Parathyroid adenoma (tissue), 2 donors: ENCODE measurements around the gene LHX2.

Source experiments
- H2AFZ ChIP-seq: fragments of 300-600 bp; sonication (generic); one replicate; pipeline ENCODE4 v1.7.0; 2017; ENCODE audit warnings: antibody characterized with exemption, mild to moderate bottlenecking
- H3K27ac ChIP-seq: fragments of 300-600 bp; sonication (generic); one replicate; pipeline ENCODE4 v1.7.0; 2017
- H3K27me3 ChIP-seq: fragments of 300-600 bp; sonication (generic); one replicate; pipeline ENCODE4 v1.7.0; 2017; ENCODE audit warnings: low read length; ENCODE audit not compliant: control insufficient read depth, insufficient read depth
- H3K36me3 ChIP-seq: fragments of 300-600 bp; sonication (generic); one replicate; pipeline ENCODE4 v1.7.0; 2017; ENCODE audit warnings: low read length; ENCODE audit not compliant: control insufficient read depth, insufficient read depth
- H3K4me1 ChIP-seq: fragments of 300-600 bp; sonication (generic); one replicate; pipeline ENCODE4 v1.7.0; 2017; ENCODE audit warnings: control low read depth
- H3K4me2 ChIP-seq: fragments of 300-600 bp; sonication (generic); one replicate; pipeline ENCODE4 v1.7.0; 2017; ENCODE audit warnings: low read length
- H3K4me3 ChIP-seq: fragments of 300-600 bp; sonication (generic); one replicate; pipeline ENCODE4 v1.7.0; 2017; ENCODE audit warnings: low read depth, low read length
- H3K79me2 ChIP-seq: fragments of 300-600 bp; sonication (generic); one replicate; pipeline ENCODE4 v1.7.0; 2017; ENCODE audit warnings: control low read depth
- H3K9ac ChIP-seq: fragments of 300-600 bp; sonication (generic); one replicate; pipeline ENCODE4 v1.7.0; 2017; ENCODE audit warnings: mild to moderate bottlenecking
- H3K9me3 ChIP-seq: fragments of 300-600 bp; sonication (generic); one replicate; pipeline ENCODE4 v1.7.0; 2017; ENCODE audit warnings: low read length; ENCODE audit not compliant: control insufficient read depth
- TF ChIP-seq, protein P1 (sequence below): fragments of 300-600 bp; sonication (generic); IDR thresholded peaks from one replicate; pipeline ENCODE4 v1.7.0; 2017; ENCODE audit warnings: antibody characterized with exemption, mild to moderate bottlenecking
- donor health status: primary hyperparathyroidism.

Gene LHX2

DNA sequence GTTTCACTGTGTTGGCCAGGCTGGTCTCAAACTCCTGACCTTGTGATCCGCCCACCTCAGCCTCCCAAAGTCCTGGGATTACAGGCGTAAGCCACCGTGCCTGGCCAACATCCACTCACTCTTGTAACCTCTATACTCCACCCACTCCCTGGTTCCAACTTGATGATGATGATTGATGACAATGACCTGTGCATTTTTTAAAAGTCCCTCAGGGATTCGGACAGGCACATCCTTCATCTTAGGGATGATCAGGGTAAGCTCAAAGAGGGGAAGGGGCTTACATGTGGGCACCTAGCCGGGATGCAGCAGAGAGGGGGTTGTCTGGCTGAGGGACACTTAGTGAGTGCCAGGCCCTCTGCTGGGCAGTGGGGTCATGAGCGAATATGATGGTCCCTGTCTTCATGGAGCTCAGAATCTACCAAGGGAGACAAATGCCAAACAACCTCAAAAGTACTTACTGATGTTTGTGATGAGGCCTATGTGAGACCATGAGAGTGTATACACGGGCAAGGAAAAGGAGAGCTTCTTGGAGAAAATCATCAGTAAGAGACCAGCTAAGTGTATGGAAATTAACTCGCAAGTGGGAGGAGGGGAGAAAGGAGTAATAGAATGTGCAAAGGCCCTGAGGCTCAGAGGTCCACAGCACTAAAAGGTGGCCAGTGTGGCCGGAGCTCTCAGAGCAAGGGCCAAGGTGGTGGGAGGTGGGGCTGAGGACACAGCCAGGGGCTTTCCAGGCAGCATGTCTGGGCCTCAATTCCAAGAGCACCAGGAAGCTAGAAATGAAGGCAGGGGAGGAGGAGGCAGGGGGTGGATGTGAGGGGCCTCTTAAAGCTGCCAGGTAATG is 27.4 kb downstream of the LHX2 start:
- TF ChIP-seq, protein P1, sequence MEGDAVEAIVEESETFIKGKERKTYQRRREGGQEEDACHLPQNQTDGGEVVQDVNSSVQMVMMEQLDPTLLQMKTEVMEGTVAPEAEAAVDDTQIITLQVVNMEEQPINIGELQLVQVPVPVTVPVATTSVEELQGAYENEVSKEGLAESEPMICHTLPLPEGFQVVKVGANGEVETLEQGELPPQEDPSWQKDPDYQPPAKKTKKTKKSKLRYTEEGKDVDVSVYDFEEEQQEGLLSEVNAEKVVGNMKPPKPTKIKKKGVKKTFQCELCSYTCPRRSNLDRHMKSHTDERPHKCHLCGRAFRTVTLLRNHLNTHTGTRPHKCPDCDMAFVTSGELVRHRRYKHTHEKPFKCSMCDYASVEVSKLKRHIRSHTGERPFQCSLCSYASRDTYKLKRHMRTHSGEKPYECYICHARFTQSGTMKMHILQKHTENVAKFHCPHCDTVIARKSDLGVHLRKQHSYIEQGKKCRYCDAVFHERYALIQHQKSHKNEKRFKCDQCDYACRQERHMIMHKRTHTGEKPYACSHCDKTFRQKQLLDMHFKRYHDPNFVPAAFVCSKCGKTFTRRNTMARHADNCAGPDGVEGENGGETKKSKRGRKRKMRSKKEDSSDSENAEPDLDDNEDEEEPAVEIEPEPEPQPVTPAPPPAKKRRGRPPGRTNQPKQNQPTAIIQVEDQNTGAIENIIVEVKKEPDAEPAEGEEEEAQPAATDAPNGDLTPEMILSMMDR: no peak
- no peak overlapping the region for H3K9ac ChIP-seq
- no peak overlapping the region for H3K27ac ChIP-seq
- H3K9me3 ChIP-seq: no peaks in the 10 kb centered on the region
- no peaks in the 10 kb centered on the region for H3K36me3 ChIP-seq
- no peak overlapping the region for H3K4me3 ChIP-seq
- no peaks in the 10 kb centered on the region for H3K4me1 ChIP-seq
- H3K4me2 ChIP-seq: no peak overlapping the region
- H3K27me3 ChIP-seq: peaks cover 4% of the 10 kb centered on the region
- H3K79me2 ChIP-seq: no peaks in the 10 kb centered on the region
- H2AFZ ChIP-seq: no peak overlapping the region

DNA sequence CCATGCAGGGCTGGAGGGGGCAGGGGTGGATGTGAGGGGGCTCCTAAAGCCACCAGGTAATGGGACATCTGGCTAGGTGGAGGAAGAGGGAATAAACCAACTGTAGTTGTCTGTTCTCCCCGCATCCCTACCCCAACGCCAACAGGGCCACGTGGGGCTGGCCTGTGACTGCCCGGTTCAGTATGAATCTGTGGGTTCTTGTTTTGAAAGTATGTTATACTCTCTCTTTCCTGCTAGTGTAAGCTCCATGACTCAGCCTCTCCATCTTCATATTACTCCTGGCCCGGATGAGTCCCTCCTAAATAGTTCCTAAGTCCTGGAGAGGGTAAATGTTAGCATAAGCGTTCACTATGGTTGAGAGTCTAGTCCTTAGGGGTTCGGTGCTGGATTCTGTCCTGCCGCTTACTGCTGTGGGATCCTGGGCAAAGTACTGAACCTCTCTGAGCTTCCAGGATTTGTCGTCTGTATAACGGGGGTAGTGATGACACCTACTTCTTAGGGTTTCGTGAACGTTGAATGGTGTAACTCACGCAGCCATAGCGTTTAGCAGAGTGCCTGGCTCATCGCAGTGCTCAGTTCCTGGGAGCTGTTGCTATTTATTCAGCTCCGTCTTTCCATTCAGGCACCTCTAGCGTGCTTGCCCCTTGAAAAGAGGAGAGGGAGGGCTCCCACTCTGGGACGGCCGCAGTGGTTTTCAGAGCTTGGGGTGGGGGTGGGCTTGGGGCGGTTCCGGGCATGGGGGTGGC is 28.8 kb downstream of the LHX2 start:
- TF ChIP-seq, protein P1: no peak
- no peak overlapping the region for H2AFZ ChIP-seq
- H3K79me2 ChIP-seq: no peaks in the 10 kb centered on the region
- no peaks in the 10 kb centered on the region for H3K9me3 ChIP-seq
- no peak overlapping the region for H3K4me3 ChIP-seq
- H3K4me1 ChIP-seq: no peaks in the 10 kb centered on the region
- H3K9ac ChIP-seq: no peak overlapping the region
- peaks cover 4% of the 10 kb centered on the region for H3K27me3 ChIP-seq
- no peak overlapping the region for H3K27ac ChIP-seq
- no peaks in the 10 kb centered on the region for H3K36me3 ChIP-seq
- H3K4me2 ChIP-seq: peak overlapping the region; percentile 35

DNA sequence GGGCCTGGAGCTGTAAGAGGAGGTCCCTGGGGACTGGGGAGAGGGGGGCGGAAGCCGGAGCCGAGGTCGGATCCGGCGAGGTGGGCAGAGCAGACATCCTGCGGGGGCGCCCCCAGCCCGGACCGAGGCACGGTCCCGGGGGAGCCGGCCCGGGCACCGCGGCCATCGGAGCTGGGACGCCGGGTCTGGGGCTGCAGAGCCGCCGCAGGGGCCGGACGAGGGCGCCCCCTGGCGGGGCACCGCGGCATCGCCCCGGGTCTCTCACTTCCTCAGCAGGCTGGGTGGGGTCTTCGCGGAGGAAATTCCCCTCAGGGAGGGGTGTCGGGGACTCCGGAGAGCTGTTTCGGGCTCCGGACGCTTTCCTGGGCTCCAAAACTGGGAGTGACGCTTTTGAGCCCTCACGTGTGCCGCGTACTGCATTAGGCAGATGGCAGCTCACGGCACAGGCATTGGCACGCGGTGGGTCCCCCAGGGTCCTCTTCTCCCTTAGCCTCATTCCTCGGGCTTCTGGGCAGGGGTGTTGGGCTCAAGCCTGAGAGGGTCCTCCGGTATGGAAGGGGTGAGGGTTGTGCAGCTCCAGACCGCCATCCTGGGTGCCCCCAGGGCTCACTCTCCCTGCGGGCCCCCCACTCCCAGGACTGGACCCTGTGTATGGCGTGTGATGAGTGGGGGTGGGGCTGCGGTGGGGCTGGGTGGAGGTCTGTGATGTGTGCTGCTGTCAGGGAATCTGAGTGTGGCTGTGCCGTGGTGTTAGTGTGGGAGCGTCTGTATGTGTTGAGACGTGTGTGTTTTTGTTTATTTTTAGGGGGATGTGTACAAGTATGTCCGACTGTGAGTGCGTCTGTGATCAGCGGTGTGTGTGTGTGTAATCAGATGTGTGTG is 29.6 kb downstream of the LHX2 start:
- Histone ChIP-seq H3K4me1 (no peaks in the 10 kb centered on the region), H3K9me3 (no peaks in the 10 kb centered on the region), H3K9ac (no peak overlapping the region), H3K27me3 (peaks cover 4% of the 10 kb centered on the region), H2AFZ (no peak overlapping the region), H3K4me3 (no peak overlapping the region), H3K79me2 (no peaks in the 10 kb centered on the region), H3K4me2 (peak overlapping the region; percentile 37), H3K36me3 (no peaks in the 10 kb centered on the region), H3K27ac (no peak overlapping the region)
- TF ChIP-seq, protein P1: peak; percentile 52

DNA sequence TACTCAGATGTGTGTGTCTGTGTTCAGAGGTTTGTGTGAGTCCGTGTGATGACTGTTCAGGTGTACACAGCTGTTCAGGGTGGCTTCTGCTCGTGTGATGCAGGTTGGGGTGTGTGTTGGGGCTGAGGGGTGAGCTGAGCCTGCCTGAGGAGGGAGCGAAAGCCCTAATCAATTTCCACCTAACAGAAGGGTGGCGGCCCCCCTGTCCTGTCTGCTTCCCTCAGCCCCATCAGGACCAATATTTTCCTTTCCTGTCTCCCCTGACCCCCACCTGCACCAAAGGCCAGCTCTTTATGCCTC is 30.2 kb downstream of the LHX2 start:
- TF ChIP-seq, protein P1: no peak
- H3K4me3 ChIP-seq: no peak overlapping the region
- H2AFZ ChIP-seq: no peak overlapping the region
- H3K9me3 ChIP-seq: no peaks in the 10 kb centered on the region
- H3K4me1 ChIP-seq: no peaks in the 10 kb centered on the region
- H3K9ac ChIP-seq: no peak overlapping the region
- no peaks in the 10 kb centered on the region for H3K79me2 ChIP-seq
- no peak overlapping the region for H3K27ac ChIP-seq
- no peak overlapping the region for H3K4me2 ChIP-seq
- H3K27me3 ChIP-seq: peaks cover 4% of the 10 kb centered on the region
- no peaks in the 10 kb centered on the region for H3K36me3 ChIP-seq
